GM18873 (cell line): Measurements from ENCODE around the gene HDAC4.

Experiments used
- ATAC-seq: cut with Tn5 transposase; IDR thresholded peaks from one replicate; pipeline ENCODE4 v1.9.1; 2021; ENCODE audit warnings: mild to moderate bottlenecking, moderate library complexity, moderate number of reproducible peaks; ENCODE audit not compliant: unreplicated experiment, low FRiP score

The HDAC4 gene

DNA sequence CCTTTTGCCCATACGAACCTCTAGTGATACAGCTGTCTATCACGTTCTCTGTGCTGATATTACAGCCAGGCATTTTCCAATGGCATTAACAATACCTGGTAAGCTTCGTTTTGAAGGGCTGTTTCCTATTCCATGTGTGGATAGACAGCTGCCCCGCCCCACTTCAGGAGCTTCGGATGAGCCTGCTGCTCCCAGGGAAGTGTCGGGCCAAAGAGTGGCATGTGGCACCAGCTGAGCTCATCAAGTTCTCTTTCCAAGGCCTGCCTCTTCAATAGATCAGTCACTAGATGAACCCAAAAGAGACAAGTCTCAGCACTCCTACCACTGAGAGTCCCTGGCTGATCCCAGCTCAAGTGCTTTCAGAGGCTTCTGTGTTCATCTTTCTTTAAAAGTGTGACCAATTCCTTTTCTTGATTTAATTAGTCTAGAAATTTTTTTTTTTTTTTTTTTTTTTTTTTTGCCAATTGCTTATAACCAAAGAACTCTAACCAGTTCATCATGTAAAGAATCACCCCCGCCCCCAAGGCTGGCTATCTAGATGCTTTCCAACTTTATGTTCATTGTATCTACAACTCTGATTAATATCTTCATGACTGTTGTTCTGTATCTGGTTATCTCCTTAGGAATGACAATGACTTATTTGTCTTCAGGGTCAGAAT lies 46.6 kb downstream of the HDAC4 start:
- no peak for ATAC-seq

DNA sequence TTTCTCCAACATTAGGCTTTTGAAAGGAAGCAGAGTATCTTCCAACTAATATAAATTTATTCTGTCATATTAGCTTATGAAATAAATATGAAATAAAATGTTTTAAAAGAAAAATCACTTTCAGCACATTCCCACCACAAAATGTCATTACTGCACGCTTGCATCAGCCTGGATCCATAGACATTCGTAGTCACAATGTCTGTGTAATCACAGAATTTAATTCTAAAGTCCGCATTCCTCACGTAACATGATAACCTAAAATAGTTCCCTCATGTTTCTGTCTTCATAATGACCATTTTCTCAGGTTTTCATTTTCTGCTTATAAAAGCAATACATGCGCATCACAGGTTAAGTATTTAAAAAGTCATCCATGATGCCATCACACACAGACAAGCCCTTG lies 47.1 kb downstream of the HDAC4 start:
- no peak for ATAC-seq

DNA sequence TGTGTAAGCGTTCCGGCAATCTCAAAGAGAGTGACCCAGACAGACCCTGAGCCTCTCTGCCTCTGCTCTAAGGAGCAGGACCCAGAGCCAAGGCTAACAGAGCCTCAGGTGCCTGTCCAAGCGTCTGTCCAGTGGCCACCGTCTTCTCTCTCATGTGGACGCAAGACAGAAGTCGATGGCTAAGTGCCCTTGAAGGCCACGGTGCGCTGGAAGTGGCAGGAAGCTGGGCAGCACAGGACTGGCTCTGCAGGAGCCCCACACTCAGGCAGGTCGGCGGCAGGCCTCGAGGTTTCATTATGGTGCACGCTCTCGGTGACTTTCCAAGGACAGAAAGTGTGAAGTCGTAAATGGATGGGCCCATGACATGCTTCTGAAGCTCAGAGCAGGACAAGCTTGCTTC lies 49.1 kb downstream of the HDAC4 start:
- no peak for ATAC-seq

DNA sequence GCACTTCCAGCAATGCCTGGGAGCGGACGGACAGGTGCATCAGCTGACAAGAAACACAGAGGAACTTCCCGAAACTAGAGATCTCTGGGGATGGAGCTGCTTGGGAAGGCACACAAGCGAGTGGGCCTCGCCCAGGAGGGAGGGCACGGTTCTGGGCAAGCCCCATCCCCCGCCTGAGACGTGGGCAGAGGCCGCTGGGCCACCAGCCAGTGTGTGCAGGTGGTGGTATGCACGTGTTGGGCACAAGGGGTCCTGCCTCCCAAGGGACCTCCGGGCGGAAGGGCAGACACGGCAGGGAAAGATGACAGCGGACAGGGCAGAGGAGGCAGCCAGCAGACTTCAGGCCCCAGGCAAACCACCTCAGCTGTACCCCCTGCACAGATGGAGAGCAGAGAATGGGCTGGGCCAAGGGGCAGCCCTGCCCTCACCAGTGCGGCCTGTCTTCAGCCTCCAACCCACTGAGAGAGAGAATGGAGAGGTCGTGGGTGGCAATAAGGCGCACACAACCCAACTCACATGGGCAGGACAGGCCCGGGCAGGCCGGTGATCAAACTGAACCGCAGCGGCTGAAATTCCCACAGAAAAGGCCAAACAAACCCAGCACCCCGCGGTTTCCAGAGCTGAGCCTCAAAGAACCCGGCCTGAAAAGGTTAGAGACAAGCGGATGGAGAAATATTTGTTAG lies 51.2 kb downstream of the HDAC4 start:
- ATAC-seq: no peak

DNA sequence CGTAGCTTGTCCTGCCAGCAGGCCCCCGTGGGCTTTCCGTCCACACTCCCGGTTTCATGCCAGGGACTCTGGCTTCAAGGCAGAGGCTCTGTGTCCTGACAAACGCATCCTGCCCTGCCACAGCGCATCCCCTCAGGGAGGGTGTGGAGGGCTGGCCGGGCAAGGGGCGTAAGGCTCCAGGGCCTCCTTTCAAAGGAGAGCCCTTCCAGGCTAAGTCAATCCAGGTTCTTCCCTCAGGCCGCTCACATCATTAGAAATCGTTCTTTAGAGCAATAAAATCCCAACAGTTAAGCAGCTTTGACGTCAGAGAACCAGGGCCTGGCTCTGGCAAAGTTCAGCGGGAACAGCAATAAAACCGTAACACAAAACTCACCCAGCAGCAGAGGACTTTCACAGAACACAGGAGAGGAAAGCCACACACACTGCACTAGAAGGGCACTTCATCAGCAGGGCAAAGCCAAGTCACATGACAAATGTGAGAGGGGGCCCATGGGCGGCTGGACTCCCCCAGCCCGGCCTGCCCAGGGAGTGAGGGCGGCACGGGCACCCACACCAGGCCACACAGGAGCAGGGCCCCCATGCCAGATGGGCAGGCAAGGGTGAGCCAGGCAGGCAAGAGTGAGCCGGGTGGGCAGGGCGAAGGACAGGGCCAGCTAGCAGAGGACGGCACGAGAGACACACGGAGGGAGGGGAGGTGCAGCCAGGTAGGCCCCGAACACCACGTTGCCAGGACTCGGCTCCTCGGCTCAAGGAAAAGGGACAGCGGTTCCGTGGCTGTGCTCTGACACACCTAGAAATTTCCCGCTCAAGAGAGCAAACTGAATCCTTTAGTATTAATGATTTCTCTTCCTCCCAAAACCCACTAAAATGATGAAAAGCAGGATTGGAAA lies 52.0 kb downstream of the HDAC4 start:
- no peak for ATAC-seq

DNA sequence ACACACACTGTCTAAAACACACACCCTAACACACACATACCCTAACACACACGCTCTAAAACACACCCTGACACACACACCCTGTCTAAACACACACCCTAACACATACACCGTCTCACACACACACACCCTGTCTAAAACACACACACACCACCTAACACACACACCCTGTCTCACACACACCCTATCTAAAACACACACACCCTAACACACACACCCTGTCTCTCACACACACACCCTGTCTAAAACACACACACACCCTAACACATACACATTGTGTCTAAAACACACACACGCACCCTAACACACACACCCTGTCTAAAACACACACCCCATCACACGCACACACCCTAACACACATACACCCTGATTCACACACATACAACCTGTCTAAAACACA lies 54.1 kb downstream of the HDAC4 start:
- no peak for ATAC-seq

DNA sequence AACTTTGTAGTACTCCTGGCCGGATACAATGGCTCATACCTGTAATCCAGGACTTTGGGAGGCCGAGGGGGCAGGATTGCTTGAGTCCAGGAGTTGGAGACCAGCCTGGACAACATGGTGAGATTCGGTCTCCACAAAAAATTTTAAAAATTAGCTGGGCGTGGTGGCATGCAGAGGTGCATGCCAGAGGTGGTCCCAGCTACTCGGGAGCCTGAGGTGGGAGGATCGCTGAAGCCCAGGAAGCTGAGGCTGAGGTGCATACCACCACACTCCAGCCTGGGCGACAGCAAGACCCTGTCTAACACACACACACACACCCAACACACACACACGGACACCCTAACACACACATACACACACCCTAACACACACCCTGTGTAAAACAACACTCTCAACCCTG lies 55.6 kb downstream of the HDAC4 start:
- ATAC-seq: no peak

DNA sequence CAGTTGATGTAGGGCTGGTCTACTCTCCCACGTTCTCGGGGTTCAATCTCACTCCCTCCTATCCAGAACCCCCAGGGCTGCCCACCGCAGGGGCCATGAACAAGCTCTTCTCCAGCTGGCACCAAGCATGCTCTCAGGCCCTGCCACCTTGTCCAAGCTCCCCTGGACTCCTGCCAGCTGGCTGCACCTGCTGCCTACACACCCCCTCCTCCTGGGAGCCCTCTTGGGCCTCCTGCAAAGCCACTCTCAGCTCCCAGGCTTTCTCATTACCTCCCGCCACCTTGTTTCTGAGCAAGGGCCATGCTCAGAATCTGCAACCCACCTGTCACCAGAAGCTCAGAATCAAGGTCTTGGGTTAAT lies 56.0 kb downstream of the HDAC4 start:
- no peak for ATAC-seq

DNA sequence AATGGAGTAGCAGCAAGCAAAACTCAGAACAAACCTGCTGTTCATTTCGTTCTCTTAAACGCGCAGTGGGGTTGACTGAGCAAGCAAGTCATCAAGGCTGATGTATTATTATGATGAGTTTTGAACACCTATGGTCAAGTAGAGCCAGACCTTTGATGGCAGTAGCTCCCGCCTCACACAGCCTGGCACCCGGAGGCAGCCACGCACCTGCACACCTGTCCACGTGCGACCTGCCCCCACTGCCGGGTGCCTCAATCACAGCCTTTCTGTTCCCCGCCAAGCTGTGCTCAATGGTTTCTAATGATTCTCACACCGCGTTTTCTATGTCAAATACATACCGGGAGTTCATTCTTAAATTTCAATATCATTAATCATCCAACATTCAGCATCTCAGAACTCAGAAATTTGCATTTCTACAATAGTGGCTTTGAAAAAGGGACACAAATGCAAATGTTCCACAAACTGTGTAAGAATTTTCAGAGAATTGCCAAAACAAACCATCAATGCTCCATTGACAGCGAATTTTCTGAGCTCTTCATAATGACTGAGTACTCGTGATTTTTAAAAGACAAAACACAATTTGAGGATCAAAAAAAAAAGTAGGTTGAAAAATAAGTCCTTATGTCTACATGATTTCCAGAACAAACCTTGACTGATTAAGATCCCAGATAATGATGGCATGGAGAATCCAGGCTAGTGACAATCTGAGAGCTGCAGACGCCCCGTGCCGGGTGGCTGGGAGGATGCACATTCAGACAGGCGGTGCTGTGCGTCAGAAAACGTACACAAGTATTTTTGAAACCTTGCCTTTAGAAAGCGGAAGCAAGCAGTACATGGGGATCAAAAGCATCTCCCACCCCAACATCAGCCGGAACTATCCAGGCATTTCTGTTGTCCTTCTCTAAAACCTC lies 56.6 kb downstream of the HDAC4 start:
- no peak for ATAC-seq

DNA sequence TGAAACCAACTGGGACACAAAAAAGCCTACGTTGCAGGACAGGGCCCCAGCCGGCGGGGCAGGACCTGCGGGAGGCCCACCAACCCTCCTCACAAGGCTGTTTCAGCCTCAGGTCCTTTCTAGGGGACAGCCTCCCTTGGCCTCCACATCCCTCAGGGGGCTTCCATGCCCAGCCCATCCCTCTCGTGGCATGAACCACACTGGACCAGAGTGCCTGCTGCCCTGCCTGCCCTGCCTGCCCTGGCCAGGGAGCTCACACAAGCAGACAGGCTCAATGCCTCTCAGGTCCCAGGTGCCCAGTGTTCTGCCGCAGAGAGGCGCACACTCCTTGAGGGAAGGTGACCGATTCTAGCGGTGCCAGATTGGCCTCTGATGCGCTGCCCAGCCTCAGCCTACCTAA lies 57.4 kb downstream of the HDAC4 start:
- ATAC-seq: no peak

DNA sequence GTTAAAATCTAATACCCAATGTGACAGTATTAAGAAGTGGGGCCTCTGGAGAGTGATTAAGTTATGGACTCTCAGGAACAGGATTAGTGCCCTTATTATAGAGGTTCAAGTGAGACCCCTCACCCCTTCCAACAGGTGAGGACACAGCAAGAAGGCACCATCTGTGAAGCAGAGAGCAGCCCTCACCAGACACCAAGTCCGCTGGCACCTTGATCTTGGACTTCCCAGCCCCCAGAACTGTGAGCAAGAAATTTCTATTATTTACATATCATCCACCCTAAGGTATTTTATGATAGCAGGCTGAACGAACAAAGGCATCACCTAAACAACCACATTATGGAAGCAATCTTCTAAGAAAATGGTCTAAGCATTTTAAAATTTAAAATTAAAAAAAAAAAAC lies 59.0 kb downstream of the HDAC4 start:
- no peak for ATAC-seq

DNA sequence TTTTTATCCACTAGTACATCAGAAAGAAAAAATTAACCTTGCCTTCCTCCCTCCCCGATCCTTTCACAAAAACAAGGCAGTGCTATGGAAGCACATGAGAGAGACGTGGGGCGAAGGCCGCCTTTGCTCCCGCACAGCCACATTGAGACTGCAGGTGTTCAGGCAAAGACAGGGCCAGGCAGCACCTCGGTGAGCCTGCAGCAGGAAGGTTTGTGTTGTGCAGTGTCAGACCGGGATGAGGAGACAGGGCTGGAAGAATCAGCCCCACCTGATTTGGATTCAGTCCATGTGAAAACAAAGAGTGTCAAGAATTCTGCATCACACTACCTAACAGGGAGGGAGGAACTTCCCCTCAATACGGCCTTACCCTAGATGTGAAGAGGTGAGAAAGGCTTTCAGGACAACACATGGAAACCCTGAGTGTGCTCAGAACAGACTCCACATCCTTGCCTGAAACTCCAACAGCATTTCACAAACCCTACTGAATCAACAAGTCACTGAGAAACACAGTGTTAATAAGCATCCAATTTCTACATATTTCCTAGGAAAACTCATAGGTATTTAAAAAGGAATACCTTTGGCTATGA lies 59.6 kb downstream of the HDAC4 start:
- ATAC-seq: no peak

DNA sequence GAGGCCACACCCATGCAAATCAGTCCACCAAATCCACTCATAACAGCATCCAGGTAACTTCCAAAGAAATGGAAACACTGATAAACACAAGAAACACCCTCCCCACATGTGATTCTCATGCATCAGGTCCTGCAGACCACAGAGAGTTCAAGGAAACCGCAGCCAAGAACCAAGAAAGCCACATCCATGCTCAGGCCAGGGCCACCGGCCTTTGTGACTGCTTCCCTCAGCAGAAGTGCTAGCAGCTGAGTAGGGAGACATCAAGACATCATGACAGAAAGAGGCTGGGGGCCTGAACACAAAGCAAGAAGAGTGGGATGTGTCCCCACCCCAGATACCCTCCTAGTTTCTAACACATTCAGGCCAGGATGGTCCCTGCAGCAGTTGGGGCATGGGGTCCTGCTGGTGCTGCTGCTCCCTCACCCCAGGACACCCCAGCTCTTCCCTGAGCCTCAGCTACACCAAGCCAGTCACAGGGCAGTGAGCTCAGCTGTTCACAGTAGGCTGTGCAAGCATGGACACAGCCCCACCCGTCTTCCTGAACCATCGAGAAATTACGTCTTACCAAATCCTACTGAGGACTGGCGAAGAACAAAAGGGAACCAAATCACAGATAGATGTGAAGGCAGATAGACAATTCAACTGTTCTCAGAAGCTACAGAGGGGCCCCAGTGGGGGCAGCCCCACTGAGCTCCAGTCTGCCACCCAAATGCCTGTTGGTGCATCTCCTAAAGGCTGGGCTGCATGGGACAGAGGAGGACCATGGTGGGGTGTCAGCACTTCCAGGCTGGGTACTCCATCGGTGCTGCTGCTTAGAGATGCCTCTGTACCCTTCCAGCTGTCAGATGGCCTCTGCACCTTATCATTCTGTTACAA lies 60.9 kb downstream of the HDAC4 start:
- ATAC-seq: peak; percentile 63

DNA sequence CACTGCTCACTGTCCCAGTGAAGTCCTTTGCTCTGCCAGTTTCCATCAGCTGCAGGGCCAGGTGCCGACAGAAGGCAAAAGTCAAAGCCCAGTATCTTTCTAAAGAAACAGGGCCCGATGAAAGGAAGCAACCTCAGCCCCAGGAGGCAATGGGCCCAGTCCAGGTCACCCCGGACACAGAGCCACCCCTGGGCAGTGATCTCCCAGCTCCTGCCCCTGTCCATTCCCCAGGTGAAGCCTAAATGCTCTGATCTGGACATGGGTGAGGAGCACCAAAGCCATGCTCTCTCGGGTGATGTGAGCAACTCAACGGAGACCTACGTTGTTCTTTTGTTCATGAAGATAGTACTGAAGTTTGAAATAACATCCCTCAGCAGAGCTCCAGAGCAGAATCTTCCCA lies 61.6 kb downstream of the HDAC4 start:
- no peak for ATAC-seq

DNA sequence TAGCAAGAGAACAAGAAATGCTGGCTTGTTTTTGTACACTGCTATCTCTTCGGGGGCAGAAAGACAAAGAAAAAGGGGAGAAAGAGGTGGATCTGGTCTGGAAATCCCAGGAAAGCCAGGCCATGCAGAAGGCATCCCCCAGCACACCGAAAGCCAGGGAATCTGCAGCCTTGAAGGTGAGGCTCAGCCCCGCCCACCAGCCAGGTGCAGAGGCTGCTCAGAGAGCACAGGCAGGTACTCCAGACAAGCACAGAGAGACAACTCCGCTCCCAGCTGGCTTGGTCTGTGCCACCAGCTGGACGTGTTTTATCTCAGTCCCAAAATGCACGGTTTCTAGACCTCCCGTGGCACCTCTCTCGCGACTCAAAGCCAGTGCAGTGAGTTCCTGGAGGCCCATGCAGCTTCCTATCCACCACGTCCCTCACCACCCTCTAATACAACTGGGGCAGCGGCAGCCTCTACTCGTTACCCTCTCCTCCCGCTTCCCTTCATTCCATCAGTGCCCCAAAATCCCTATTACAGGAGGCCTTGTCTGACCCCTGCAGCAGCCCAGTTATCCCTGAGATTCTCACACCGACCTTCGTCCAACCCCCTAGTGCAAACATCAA lies 62.8 kb downstream of the HDAC4 start:
- no peak for ATAC-seq

DNA sequence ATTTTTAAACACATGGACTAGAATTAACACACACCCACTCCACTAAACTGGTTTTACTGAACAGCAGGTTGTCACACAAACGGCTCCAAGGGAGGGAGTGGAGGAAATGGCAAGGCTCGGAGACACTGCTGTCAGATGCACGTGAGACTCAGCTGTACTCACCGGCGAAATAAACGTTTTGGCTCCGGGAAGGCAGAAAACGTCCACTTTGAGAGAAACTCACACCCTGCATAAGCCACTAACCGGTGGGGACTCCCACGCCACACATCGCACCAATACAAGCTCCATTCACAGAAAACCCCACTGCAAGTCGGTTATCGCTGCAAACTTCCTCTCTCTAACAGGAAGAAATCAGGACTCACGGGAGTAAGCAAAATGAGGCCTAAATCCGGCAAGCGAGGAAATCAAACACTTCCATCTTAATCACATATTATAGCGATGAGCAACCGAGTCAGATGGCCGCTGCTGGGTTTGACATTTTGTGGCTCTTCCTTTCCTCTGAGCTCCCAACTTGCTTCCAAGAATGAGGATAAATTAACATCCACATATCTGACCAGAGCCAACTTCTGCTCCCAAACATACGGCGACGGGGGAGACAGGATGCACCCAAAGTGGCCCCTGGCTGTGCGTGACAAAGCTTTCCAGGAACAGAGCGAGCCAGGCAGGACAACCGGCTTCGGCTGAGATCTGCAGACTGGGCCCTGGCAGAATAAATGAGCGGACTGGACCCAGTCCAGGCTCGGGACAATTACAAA lies 63.5 kb downstream of the HDAC4 start:
- no peak for ATAC-seq

DNA sequence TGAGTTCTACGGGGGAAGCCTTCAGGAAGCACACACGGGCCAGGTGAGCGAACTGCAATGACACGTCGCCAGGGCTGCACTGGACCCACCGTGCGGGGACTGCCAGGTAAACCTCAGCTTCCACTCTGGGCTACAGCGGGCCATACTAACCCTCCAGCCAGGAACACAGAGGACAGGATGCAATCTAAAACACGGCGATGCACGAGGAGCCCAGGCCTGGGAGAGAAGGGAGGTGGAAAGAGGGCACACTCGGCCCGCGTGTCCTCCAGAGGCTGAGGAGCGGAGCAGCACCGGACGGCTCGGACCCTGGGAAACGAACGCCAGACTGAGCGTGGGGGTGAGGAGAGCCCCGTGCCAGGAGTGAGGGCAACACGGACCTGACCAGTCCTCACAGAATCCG lies 69.3 kb downstream of the HDAC4 start:
- no peak for ATAC-seq

DNA sequence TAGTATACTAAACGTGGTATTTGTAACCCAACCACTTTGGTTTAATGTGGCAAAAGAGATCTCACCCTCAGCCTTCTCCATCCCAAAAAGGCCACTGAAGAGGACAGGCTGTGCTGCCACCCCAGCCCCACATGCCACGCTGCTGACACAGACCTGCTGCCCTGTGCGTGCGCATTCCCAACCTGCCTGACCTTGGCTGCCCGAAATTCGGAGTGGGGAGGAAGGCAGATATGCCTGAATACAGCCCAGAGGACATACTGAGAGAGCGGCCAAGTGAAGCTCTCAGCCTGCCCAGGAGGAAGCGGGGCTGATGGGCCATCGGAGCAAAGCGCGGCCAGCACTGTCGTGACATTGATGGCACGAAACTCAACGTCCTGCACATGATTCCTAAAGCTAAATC lies 70.0 kb downstream of the HDAC4 start:
- no peak for ATAC-seq
